ENCODE results near the gene KRT72. TPM values are rescaled to one million over a fixed set of nuclear protein-coding genes. Genes with fewer than 3 reads are reported as not detected.

The KRT72 gene
- total and polyA plus RNA-seq, 4 donors = not detected

GRCh38 chr12:52587563-52587962 is 13.7 kb downstream of the KRT72 start:
- no peak overlapping the region for H3K9ac ChIP-seq (ENCODE audit: low read depth in 1 of 2, low read length in 2 of 2)
- no peaks in the 10 kb centered on the region for H3K36me3 ChIP-seq (ENCODE audit: control insufficient read depth in 4 of 4, insufficient read depth in 3 of 4, low read depth in 1 of 4, low read length in 3 of 4)
- peaks cover 0 to 11% (median 4%) of the 10 kb centered on the region in 4 donors for H3K4me1 ChIP-seq (ENCODE audit: control insufficient read depth in 4 of 4, insufficient read depth in 4 of 4, low read length in 3 of 4)
- H3K4me3 ChIP-seq (ENCODE audit: low read depth in 1 of 3, low read length in 3 of 3) = no peak overlapping the region
- H3K27ac ChIP-seq (ENCODE audit: low read depth in 1 of 2, low read length in 2 of 2) = no peak overlapping the region
- TF ChIP-seq MAX (IDR thresholded peaks at IDR 0.05) (no peak), FOXA1 (IDR thresholded peaks at IDR 0.05) (no peak)
- no peaks in the 10 kb centered on the region for H3K27me3 ChIP-seq (ENCODE audit: control insufficient read depth in 4 of 4, insufficient read depth in 4 of 4, low read length in 3 of 4)
- WGBS = 79% methylated on average over 17 of the region's 17 CpGs
- no peak for DNase-seq (ENCODE audit: low spot score)
- no peaks in the 10 kb centered on the region for H3K9me3 ChIP-seq (ENCODE audit: control insufficient read depth in 4 of 4, low read length in 3 of 4)

- no peak for TF ChIP-seq YY1 (IDR thresholded peaks at IDR 0.05)
- TF ChIP-seq SP1 (IDR thresholded peaks at IDR 0.05) = no peak
- TF ChIP-seq JUND (IDR thresholded peaks at IDR 0.05) = no peak
- TF ChIP-seq EGR1 (IDR thresholded peaks at IDR 0.05; ENCODE audit: low read depth in 2 of 2) = no peak
- no peak for TF ChIP-seq HNF4G (IDR thresholded peaks at IDR 0.05)
- TF ChIP-seq HNF4A (conservative IDR thresholded peaks at IDR 0.05) = no peak
- no peak for TF ChIP-seq RXRA (IDR thresholded peaks at IDR 0.05)
- TF ChIP-seq ATF3 (IDR thresholded peaks at IDR 0.05) = no peak
- TF ChIP-seq FOXA2 (IDR thresholded peaks at IDR 0.05) = no peak
- H3K9me3 ChIP-seq (ENCODE audit: control insufficient read depth in 4 of 4, low read length in 3 of 4) = no peaks in the 10 kb centered on the region
- H3K36me3 ChIP-seq (ENCODE audit: control insufficient read depth in 4 of 4, insufficient read depth in 3 of 4, low read depth in 1 of 4, low read length in 3 of 4) = no peaks in the 10 kb centered on the region
- H3K27ac ChIP-seq (ENCODE audit: low read depth in 1 of 2, low read length in 2 of 2) = no peak overlapping the region
- WGBS = 86% methylated on average over 9 of the region's 9 CpGs
- no peak for DNase-seq (ENCODE audit: low spot score)
- no peak overlapping the region for H3K4me3 ChIP-seq (ENCODE audit: low read depth in 1 of 3, low read length in 3 of 3)
- no peaks in the 10 kb centered on the region for H3K27me3 ChIP-seq (ENCODE audit: control insufficient read depth in 4 of 4, insufficient read depth in 4 of 4, low read length in 3 of 4)
- no peak overlapping the region for H3K9ac ChIP-seq (ENCODE audit: low read depth in 1 of 2, low read length in 2 of 2)
- peaks cover 0 to 11% (median 4%) of the 10 kb centered on the region in 4 donors for H3K4me1 ChIP-seq (ENCODE audit: control insufficient read depth in 4 of 4, insufficient read depth in 4 of 4, low read length in 3 of 4)
Measured at GRCh38 chr12:52585946-52586345, 15.3 kb downstream of the KRT72 start.

GRCh38 chr12:52585066-52585465 is 16.2 kb downstream of the KRT72 start:
- H3K36me3 ChIP-seq (ENCODE audit: control insufficient read depth in 4 of 4, insufficient read depth in 3 of 4, low read depth in 1 of 4, low read length in 3 of 4) = no peaks in the 10 kb centered on the region
- no peak for DNase-seq (ENCODE audit: low spot score)
- 88% methylated on average over 3 of the region's 3 CpGs for WGBS
- H3K4me1 ChIP-seq (ENCODE audit: control insufficient read depth in 4 of 4, insufficient read depth in 4 of 4, low read length in 3 of 4) = peaks cover 0 to 11% (median 4%) of the 10 kb centered on the region in 4 donors
- no peak for TF ChIP-seq GABPA (IDR thresholded peaks at IDR 0.05 in 1 of 2, conservative IDR thresholded peaks at IDR 0.05 in 1 of 2)
- TF ChIP-seq REST (IDR thresholded peaks at IDR 0.05) = no peak
- TF ChIP-seq RXRA (IDR thresholded peaks at IDR 0.05) = no peak
- no peak for TF ChIP-seq RAD21 (IDR thresholded peaks at IDR 0.05)
- TF ChIP-seq FOXA1 (IDR thresholded peaks at IDR 0.05) = no peak
- TF ChIP-seq MAX (IDR thresholded peaks at IDR 0.05) = no peak
- TF ChIP-seq EGR1 (IDR thresholded peaks at IDR 0.05; ENCODE audit: low read depth in 2 of 2) = no peak
- TF ChIP-seq ZBTB33 (IDR thresholded peaks at IDR 0.05) = no peak
- TF ChIP-seq ATF3 (IDR thresholded peaks at IDR 0.05) = no peak
- no peak for TF ChIP-seq HNF4G (IDR thresholded peaks at IDR 0.05)
- no peak for TF ChIP-seq HNF4A (conservative IDR thresholded peaks at IDR 0.05)
- TF ChIP-seq JUND (IDR thresholded peaks at IDR 0.05) = no peak
- TF ChIP-seq NR2F2 (IDR thresholded peaks at IDR 0.05) = no peak
- no peak for TF ChIP-seq FOXA2 (IDR thresholded peaks at IDR 0.05)
- no peak for TF ChIP-seq YY1 (IDR thresholded peaks at IDR 0.05)
- no peaks in the 10 kb centered on the region for H3K27me3 ChIP-seq (ENCODE audit: control insufficient read depth in 4 of 4, insufficient read depth in 4 of 4, low read length in 3 of 4)
- no peaks in the 10 kb centered on the region for H3K9me3 ChIP-seq (ENCODE audit: control insufficient read depth in 4 of 4, low read length in 3 of 4)
- H3K27ac ChIP-seq (ENCODE audit: low read depth in 1 of 2, low read length in 2 of 2) = no peak overlapping the region
- no peak overlapping the region for H3K9ac ChIP-seq (ENCODE audit: low read depth in 1 of 2, low read length in 2 of 2)
- no peak overlapping the region for H3K4me3 ChIP-seq (ENCODE audit: low read depth in 1 of 3, low read length in 3 of 3)

Data from liver (tissue), 9 donors.